ENCODE results near the gene MAB21L4. TPM values are rescaled to one million over a fixed set of nuclear protein-coding genes. Genes with fewer than 3 reads are reported as not detected.
A peak's percentile ranks its signal among the peaks of the same experiment; 100 is the strongest.

MAB21L4 gene
- total RNA-seq, 1 experiment from 2014 or later, result 0.15 TPM

DNA sequence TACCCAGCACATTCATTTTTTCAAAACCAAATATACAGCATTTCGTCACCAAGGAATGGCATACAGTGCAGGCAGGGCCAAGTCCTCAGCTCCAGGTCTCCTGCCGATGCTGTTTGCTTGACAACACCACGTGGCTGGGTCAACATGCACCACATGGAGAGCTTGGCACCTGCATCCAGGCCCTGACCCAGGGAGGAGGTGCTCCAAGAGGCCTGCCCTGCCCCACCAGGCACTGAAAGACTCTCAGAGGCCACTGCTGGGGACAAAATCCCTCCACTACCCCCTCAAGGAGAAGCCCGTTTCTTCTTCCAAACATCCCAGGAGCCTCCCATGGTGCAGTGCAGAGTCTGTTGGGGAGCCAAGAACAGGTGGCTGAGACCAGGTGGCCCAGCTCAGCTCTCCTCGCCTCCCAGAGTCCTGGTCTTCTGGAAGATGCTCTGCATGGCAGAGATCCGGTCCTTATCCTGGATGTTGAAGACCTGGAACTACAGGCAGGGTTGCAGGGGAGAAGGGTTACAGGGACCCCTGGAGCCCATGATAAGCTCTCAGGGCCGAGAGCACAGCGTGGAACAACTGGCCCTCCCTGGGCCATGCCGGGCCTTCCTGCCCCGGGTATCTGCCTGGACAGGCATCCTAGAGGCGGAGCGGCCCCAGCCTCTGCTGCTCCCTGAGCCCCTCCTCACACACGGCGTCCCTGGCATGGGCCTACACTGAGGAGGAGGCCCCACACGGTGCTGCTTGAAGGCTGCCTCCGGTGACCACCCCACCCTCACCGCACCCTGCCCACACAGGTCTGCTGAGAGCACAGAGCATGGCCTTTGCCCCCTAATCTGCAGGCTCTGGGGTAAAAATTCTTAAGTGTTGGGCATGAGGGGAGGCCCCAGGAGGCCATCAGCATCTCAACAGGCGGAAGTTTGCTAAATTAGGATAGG is 9.0 kb downstream of the MAB21L4 start:
- no peaks in the 10 kb centered on the region for H4K20me1 ChIP-seq (ENCODE audit: control insufficient read depth, insufficient read depth, insufficient read length)
- Mint-ChIP-seq H3K27ac (no peak overlapping the region), H3K27me3 (ENCODE audit: low read depth) (no peaks in the 10 kb centered on the region; the same call in 1 of the 2 replicates), H3K4me1 (peaks cover 4 to 6% of the 10 kb centered on the region in 2 experiments), H3K36me3 (ENCODE audit: insufficient read depth in 1 of 3, low read depth in 3 of 3) (no peaks in the 10 kb centered on the region), H3K4me3 (no peak overlapping the region; a peak in 1 of 5 replicates), H3K9me3 (no peaks in the 10 kb centered on the region)
- no peaks in the 10 kb centered on the region for H3K79me1 ChIP-seq (ENCODE audit: insufficient read depth, low read depth, low read length, poor library complexity, severe bottlenecking)
- H4K5ac ChIP-seq (ENCODE audit: insufficient read length, low read depth, low read length), result no peak overlapping the region
- no peak overlapping the region for H2BK120ac ChIP-seq (ENCODE audit: low read depth, low read length, poor library complexity, severe bottlenecking)
- H2BK12ac ChIP-seq (ENCODE audit: insufficient read length, low read depth, low read length), result no peak overlapping the region
- H3K9me3 ChIP-seq (ENCODE audit: control insufficient read depth, low read depth, low read length), result no peaks in the 10 kb centered on the region
- H3K4me2 ChIP-seq (ENCODE audit: insufficient read depth, insufficient read length, low read length), result no peak overlapping the region
- peak overlapping the region; percentile 17; the same call in 1 of the 2 replicates for H3K14ac ChIP-seq (ENCODE audit: insufficient read depth, low read length)
- no peak overlapping the region for H3K27ac ChIP-seq (ENCODE audit: insufficient read length, low read depth, low read length)
- DNase-seq, result no peak
- TF ChIP-seq, protein P1, sequence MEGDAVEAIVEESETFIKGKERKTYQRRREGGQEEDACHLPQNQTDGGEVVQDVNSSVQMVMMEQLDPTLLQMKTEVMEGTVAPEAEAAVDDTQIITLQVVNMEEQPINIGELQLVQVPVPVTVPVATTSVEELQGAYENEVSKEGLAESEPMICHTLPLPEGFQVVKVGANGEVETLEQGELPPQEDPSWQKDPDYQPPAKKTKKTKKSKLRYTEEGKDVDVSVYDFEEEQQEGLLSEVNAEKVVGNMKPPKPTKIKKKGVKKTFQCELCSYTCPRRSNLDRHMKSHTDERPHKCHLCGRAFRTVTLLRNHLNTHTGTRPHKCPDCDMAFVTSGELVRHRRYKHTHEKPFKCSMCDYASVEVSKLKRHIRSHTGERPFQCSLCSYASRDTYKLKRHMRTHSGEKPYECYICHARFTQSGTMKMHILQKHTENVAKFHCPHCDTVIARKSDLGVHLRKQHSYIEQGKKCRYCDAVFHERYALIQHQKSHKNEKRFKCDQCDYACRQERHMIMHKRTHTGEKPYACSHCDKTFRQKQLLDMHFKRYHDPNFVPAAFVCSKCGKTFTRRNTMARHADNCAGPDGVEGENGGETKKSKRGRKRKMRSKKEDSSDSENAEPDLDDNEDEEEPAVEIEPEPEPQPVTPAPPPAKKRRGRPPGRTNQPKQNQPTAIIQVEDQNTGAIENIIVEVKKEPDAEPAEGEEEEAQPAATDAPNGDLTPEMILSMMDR (conservative IDR thresholded peaks at IDR 0.05), result no peak
- H3K23ac ChIP-seq (ENCODE audit: insufficient read length, low read depth, low read length), result no peak overlapping the region
- no peak overlapping the region for H3K18ac ChIP-seq (ENCODE audit: insufficient read length, low read depth, low read length)
- no CpG with 5 or more reads among the region's 18 CpGs for WGBS (ENCODE audit: extremely low coverage, insufficient read length, low lambda C conversion rate)
- H3K79me2 ChIP-seq (ENCODE audit: insufficient read depth, low read length), result no peaks in the 10 kb centered on the region
- H2BK20ac ChIP-seq (ENCODE audit: low read depth, low read length, poor library complexity, severe bottlenecking), result no peak overlapping the region
- H3K56ac ChIP-seq (ENCODE audit: insufficient read length, low read depth, low read length), result no peak overlapping the region
- no peak overlapping the region for H2BK15ac ChIP-seq (ENCODE audit: low read depth, low read length)
- H3K4me1 ChIP-seq (ENCODE audit: insufficient read depth, low read length), result no peaks in the 10 kb centered on the region
- H2AFZ ChIP-seq (ENCODE audit: low read length), result no peak overlapping the region
- H4K91ac ChIP-seq (ENCODE audit: insufficient read length, low read depth, low read length), result no peak overlapping the region
- no peak overlapping the region for H4K8ac ChIP-seq (replicated peaks; ENCODE audit: insufficient read length, low read depth, low read length)
- no peak overlapping the region for H2AK5ac ChIP-seq (ENCODE audit: insufficient read length, low read length)
- no peak overlapping the region for H3T11ph ChIP-seq (ENCODE audit: low read length)
- H3K4ac ChIP-seq (ENCODE audit: low read depth, low read length), result no peak overlapping the region
- no peak overlapping the region for H2BK5ac ChIP-seq (ENCODE audit: insufficient read length, low read length)
- H3K23me2 ChIP-seq (ENCODE audit: insufficient read length, low read depth, low read length, poor library complexity, severe bottlenecking), result no peaks in the 10 kb centered on the region
- no peak overlapping the region for H3K9ac ChIP-seq (ENCODE audit: extremely low read depth, insufficient read length, low read length)
- no peaks in the 10 kb centered on the region for H3K27me3 ChIP-seq (ENCODE audit: insufficient read depth, low read length)

Data from H9 (cell line).